Karpas-422 (cell line): ENCODE data around the gene MAGI2. TPM values are rescaled to one million over a fixed set of nuclear protein-coding genes. Genes with fewer than 3 reads are reported as not detected.

ENCODE experiments used
- DNase-seq: peaks from one replicate; pipeline ENCODE4 v3.0.0-alpha.2; 2015
- H2AFZ ChIP-seq: fragments of 200-600 bp; sonication (generic); 2 replicates; pipeline ENCODE4 v1.6.1; 2014; ENCODE audit warnings: antibody characterized with exemption, low read length, mixed read lengths
- H3K27ac ChIP-seq: fragments of 200-600 bp; sonication (generic); 2 replicates; pipeline ENCODE4 v1.5.1; 2014; ENCODE audit warnings: mild to moderate bottlenecking, low read length, moderate library complexity
- H3K27me3 ChIP-seq: fragments of 200-600 bp; sonication (generic); 2 replicates; pipeline ENCODE4 v1.6.1; 2014; ENCODE audit warnings: low read length, mixed read lengths
- H3K36me3 ChIP-seq: fragments of 200-600 bp; sonication (generic); 2 replicates; pipeline ENCODE4 v1.6.1; 2014; ENCODE audit warnings: low read length, mixed read lengths; ENCODE audit not compliant: insufficient read depth
- H3K4me1 ChIP-seq: fragments of 200-600 bp; sonication (generic); 2 replicates; pipeline ENCODE4 v1.6.1; 2014; ENCODE audit warnings: mild to moderate bottlenecking, low read length, mixed read lengths
- H3K4me2 ChIP-seq: fragments of 200-600 bp; sonication (generic); 2 replicates; pipeline ENCODE4 v1.6.1; 2014; ENCODE audit warnings: low read length, low read depth, mild to moderate bottlenecking; ENCODE audit not compliant: poor library complexity, severe bottlenecking
- H3K4me3 ChIP-seq: fragments of 200-600 bp; sonication (generic); 2 replicates; pipeline ENCODE4 v1.5.1; 2014; ENCODE audit warnings: mild to moderate bottlenecking, antibody characterized with exemption, low read length, mixed read lengths
- H3K79me2 ChIP-seq: fragments of 200-600 bp; sonication (generic); 2 replicates; pipeline ENCODE4 v1.6.1; 2014; ENCODE audit warnings: mild to moderate bottlenecking, low read length, mixed read lengths
- H3K9ac ChIP-seq: fragments of 200-600 bp; sonication (generic); 2 replicates; pipeline ENCODE4 v1.6.0; 2014; ENCODE audit warnings: low read length
- H3K9me2 ChIP-seq: fragments of 200-600 bp; sonication (generic), shearing (Covaris generic); replicated peaks from 2 replicates; pipeline ENCODE4 v1.6.0; 2014; ENCODE audit warnings: mild to moderate bottlenecking, low read length, moderate library complexity; ENCODE audit not compliant: insufficient read depth
- H3K9me3 ChIP-seq: fragments of 300-700, 200-600 bp; sonication (generic); 2 replicates; pipeline ENCODE4 v1.6.1; 2014; ENCODE audit warnings: low read length, mixed read lengths
- H4K20me1 ChIP-seq: fragments of 200-600 bp; sonication (generic); 2 replicates; pipeline ENCODE4 v1.6.1; 2014; ENCODE audit warnings: mild to moderate bottlenecking, antibody characterized with exemption, low read length, low read depth; ENCODE audit not compliant: insufficient read depth
- total RNA-seq: library from RNA; depleted of rRNA; stranded (reverse); fragments of >200 nt; shearing (Covaris generic); gene quantifications from 2 replicates; pipeline ENCODE4 v1.2.3, GENCODE V29; 2014; ENCODE audit warnings: low replicate concordance

The MAGI2 gene
- total RNA-seq, 1 experiment from 2014 or later, result 0.93 TPM

- H2AFZ ChIP-seq, result no peak overlapping the region
- no peaks in the 10 kb centered on the region for H4K20me1 ChIP-seq
- DNase-seq, result no peak
- no peaks in the 10 kb centered on the region for H3K4me1 ChIP-seq
- peaks cover 11% of the 10 kb centered on the region for H3K9me3 ChIP-seq
- H3K9ac ChIP-seq, result no peak overlapping the region
- H3K79me2 ChIP-seq, result no peaks in the 10 kb centered on the region
- no peak overlapping the region for H3K4me2 ChIP-seq
- no peak overlapping the region for H3K4me3 ChIP-seq
- H3K36me3 ChIP-seq, result no peaks in the 10 kb centered on the region
- H3K27ac ChIP-seq, result no peak overlapping the region
- no peaks in the 10 kb centered on the region for H3K27me3 ChIP-seq
- no peaks in the 10 kb centered on the region for H3K9me2 ChIP-seq
Measured at GRCh38 chr7:79334334-79334733, 119.1 kb downstream of the MAGI2 start.

GRCh38 chr7:79332091-79332490, 121.4 kb downstream of the MAGI2 start:
- H3K4me2 ChIP-seq, result no peak overlapping the region
- H3K9me3 ChIP-seq, result peaks cover 5% of the 10 kb centered on the region
- H3K4me3 ChIP-seq, result no peak overlapping the region

GRCh38 chr7:79329464-79329863, 124.0 kb downstream of the MAGI2 start:
- no peak overlapping the region for H3K4me2 ChIP-seq

More at GRCh38 chr7:79332091-79332490, 121.4 kb downstream of the MAGI2 start:
- Histone ChIP-seq H3K79me2 (no peaks in the 10 kb centered on the region), H3K27me3 (no peaks in the 10 kb centered on the region), H3K9ac (no peak overlapping the region), H3K4me1 (no peaks in the 10 kb centered on the region), H3K36me3 (no peaks in the 10 kb centered on the region), H3K9me2 (no peaks in the 10 kb centered on the region), H3K27ac (no peak overlapping the region), H2AFZ (no peak overlapping the region), H4K20me1 (no peaks in the 10 kb centered on the region)
- no peak for DNase-seq

GRCh38 chr7:79320741-79321473, 132.6 kb downstream of the MAGI2 start:
- Histone ChIP-seq H2AFZ (no peak overlapping the region), H3K4me3 (no peak overlapping the region), H3K9me2 (no peaks in the 10 kb centered on the region), H3K9ac (no peak overlapping the region), H4K20me1 (no peaks in the 10 kb centered on the region), H3K27me3 (no peaks in the 10 kb centered on the region), H3K4me1 (no peaks in the 10 kb centered on the region), H3K79me2 (no peaks in the 10 kb centered on the region), H3K27ac (no peak overlapping the region), H3K4me2 (no peak overlapping the region), H3K36me3 (no peaks in the 10 kb centered on the region), H3K9me3 (peaks cover 9% of the 10 kb centered on the region)
- DNase-seq, result no peak

More at GRCh38 chr7:79329464-79329863, 124.0 kb downstream of the MAGI2 start:
- H3K79me2 ChIP-seq, result no peaks in the 10 kb centered on the region
- H3K9ac ChIP-seq, result no peak overlapping the region
- H3K9me2 ChIP-seq, result no peaks in the 10 kb centered on the region
- peaks cover 2% of the 10 kb centered on the region for H3K9me3 ChIP-seq
- H3K4me1 ChIP-seq, result no peaks in the 10 kb centered on the region
- no peaks in the 10 kb centered on the region for H3K27me3 ChIP-seq
- no peaks in the 10 kb centered on the region for H4K20me1 ChIP-seq
- no peak overlapping the region for H2AFZ ChIP-seq
- no peaks in the 10 kb centered on the region for H3K36me3 ChIP-seq
- no peak for DNase-seq
- no peak overlapping the region for H3K27ac ChIP-seq
- no peak overlapping the region for H3K4me3 ChIP-seq

GRCh38 chr7:79319369-79319768, 134.1 kb downstream of the MAGI2 start:
- no peak for DNase-seq
- H3K27me3 ChIP-seq, result no peaks in the 10 kb centered on the region
- H3K27ac ChIP-seq, result no peak overlapping the region

GRCh38 chr7:79317728-79318127, 135.7 kb downstream of the MAGI2 start:
- Histone ChIP-seq H3K9me3 (peaks cover 6% of the 10 kb centered on the region), H4K20me1 (no peaks in the 10 kb centered on the region), H3K27ac (no peak overlapping the region), H3K27me3 (no peaks in the 10 kb centered on the region), H3K79me2 (no peaks in the 10 kb centered on the region), H2AFZ (no peak overlapping the region), H3K36me3 (no peaks in the 10 kb centered on the region), H3K4me3 (no peak overlapping the region), H3K4me1 (no peaks in the 10 kb centered on the region), H3K9ac (no peak overlapping the region), H3K4me2 (no peak overlapping the region), H3K9me2 (no peaks in the 10 kb centered on the region)
- no peak for DNase-seq

More at GRCh38 chr7:79319369-79319768, 134.1 kb downstream of the MAGI2 start:
- no peak overlapping the region for H3K4me3 ChIP-seq
- peaks cover 9% of the 10 kb centered on the region for H3K9me3 ChIP-seq
- no peaks in the 10 kb centered on the region for H4K20me1 ChIP-seq
- no peaks in the 10 kb centered on the region for H3K9me2 ChIP-seq
- H2AFZ ChIP-seq, result no peak overlapping the region
- no peaks in the 10 kb centered on the region for H3K36me3 ChIP-seq
- no peak overlapping the region for H3K4me2 ChIP-seq
- H3K4me1 ChIP-seq, result no peaks in the 10 kb centered on the region
- no peaks in the 10 kb centered on the region for H3K79me2 ChIP-seq
- H3K9ac ChIP-seq, result no peak overlapping the region

GRCh38 chr7:79312022-79312421, 141.4 kb downstream of the MAGI2 start:
- no peak overlapping the region for H2AFZ ChIP-seq
- no peak overlapping the region for H3K9ac ChIP-seq
- H3K27me3 ChIP-seq, result no peaks in the 10 kb centered on the region
- H3K27ac ChIP-seq, result no peak overlapping the region
- H3K4me1 ChIP-seq, result no peaks in the 10 kb centered on the region
- H3K4me3 ChIP-seq, result no peak overlapping the region
- H3K9me3 ChIP-seq, result no peaks in the 10 kb centered on the region; the same call in 1 of the 2 replicates
- no peaks in the 10 kb centered on the region for H3K9me2 ChIP-seq
- no peaks in the 10 kb centered on the region for H3K36me3 ChIP-seq
- no peaks in the 10 kb centered on the region for H3K79me2 ChIP-seq
- no peaks in the 10 kb centered on the region for H4K20me1 ChIP-seq
- no peak for DNase-seq
- H3K4me2 ChIP-seq, result no peak overlapping the region

GRCh38 chr7:79308192-79308591, 145.3 kb downstream of the MAGI2 start:
- Histone ChIP-seq H4K20me1 (no peaks in the 10 kb centered on the region), H3K4me3 (no peak overlapping the region), H3K79me2 (no peaks in the 10 kb centered on the region), H3K9me3 (no peaks in the 10 kb centered on the region; the same call in none of the 2 replicates), H3K9me2 (no peaks in the 10 kb centered on the region), H3K9ac (no peak overlapping the region), H3K27ac (no peak overlapping the region), H3K36me3 (no peaks in the 10 kb centered on the region), H2AFZ (no peak overlapping the region), H3K27me3 (no peaks in the 10 kb centered on the region), H3K4me2 (no peak overlapping the region), H3K4me1 (no peaks in the 10 kb centered on the region)
- no peak for DNase-seq
